Suprapubic skin (tissue), 4 donors: Measurements from ENCODE around the gene LGI1. TPM values are rescaled to one million over a fixed set of nuclear protein-coding genes. Genes with fewer than 3 reads are reported as not detected.

Source experiments
- DNase-seq, 2 donors: peaks; one replicate each; pipeline ENCODE4 v3.0.0-alpha.2; 2019; ENCODE audit warnings: low spot score in 2 of 2
- H3K27ac ChIP-seq: fragments of 200-600 bp; sonication (generic); one replicate; pipeline ENCODE4 v1.5.1; 2019
- H3K27me3 ChIP-seq: fragments of 200-600 bp; sonication (generic); one replicate; pipeline ENCODE4 v1.5.1; 2019
- H3K36me3 ChIP-seq: fragments of 200-600 bp; sonication (generic); one replicate; pipeline ENCODE4 v1.5.1; 2019
- H3K4me1 ChIP-seq: fragments of 200-600 bp; sonication (generic); one replicate; pipeline ENCODE4 v1.5.1; 2019
- H3K4me3 ChIP-seq: fragments of 200-600 bp; sonication (generic); one replicate; pipeline ENCODE4 v1.5.1; 2019; ENCODE audit warnings: mild to moderate bottlenecking
- H3K9me3 ChIP-seq: fragments of 200-600 bp; sonication (generic); one replicate; pipeline ENCODE4 v1.5.1; 2019
- EP300 ChIP-seq: sonication (generic); formaldehyde crosslinking; IDR thresholded peaks from one replicate; pipeline ENCODE4 v1.6.1; 2017; ENCODE audit warnings: antibody characterized with exemption
- POLR2A ChIP-seq, 2 donors: fragments of 450-650 bp; IDR thresholded peaks; one replicate each; pipeline ENCODE4 v1.6.1; 2017; ENCODE audit warnings: antibody characterized with exemption in 2 of 2, mild to moderate bottlenecking in 2 of 2, moderate library complexity in 2 of 2
- POLR2AphosphoS5 ChIP-seq, 3 donors: sonication (generic); formaldehyde crosslinking; IDR thresholded peaks; one replicate each; pipeline ENCODE4 v1.6.1; 2017; ENCODE audit warnings: antibody characterized with exemption in 3 of 3
- WGBS: methylation state at CpG from one replicate; pipeline ENCODE4 v1.1.5; 2018; 5-methylcytosine and 5-hydroxymethylcytosine counted together
- total RNA-seq, 4 donors: library from RNA; depleted of rRNA; stranded (reverse); fragments of >200 nt; gene quantifications; one replicate each; pipeline ENCODE4 v1.1.0, GENCODE V29; 2016
- TF ChIP-seq, protein P1 (sequence below), 2 donors: fragments of 200-600 bp in 1 of 2; fragments of 450-650 bp in 1 of 2; sonication (generic) in 1 of 2; IDR thresholded peaks; one replicate each; pipeline ENCODE4 v1.5.1; 2016 to 2019; ENCODE audit warnings: antibody characterized with exemption in 2 of 2, mild to moderate bottlenecking in 1 of 2, moderate library complexity in 1 of 2

The LGI1 gene
- total RNA-seq, 4 donors from 2014 or later = not detected

DNA sequence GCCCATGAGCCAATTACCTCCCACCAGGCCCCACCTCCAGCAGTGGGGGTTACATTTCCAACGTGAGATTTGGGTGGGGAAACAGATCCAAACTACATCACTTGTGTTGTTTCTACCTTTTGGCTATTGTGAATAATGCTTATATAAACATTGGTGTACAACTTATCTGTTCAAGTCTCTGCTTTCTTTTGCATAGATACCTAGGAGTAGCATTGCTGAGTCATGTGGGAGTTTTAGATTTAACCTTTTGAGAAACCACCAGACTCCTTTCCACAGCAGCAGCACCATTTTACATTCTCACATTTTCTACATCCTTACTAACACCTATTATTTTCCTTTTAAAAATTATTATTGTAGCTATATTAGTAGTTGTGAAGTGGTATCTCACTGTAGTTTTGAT, 41.0 kb upstream of the LGI1 start:
- DNase-seq = no peak
- Histone ChIP-seq H3K4me1 (no peaks in the 10 kb centered on the region), H3K9me3 (no peaks in the 10 kb centered on the region), H3K4me3 (no peak overlapping the region), H3K27ac (no peak overlapping the region), H3K27me3 (no peaks in the 10 kb centered on the region), H3K36me3 (no peaks in the 10 kb centered on the region)
- 29% methylated on average over 1 of the region's 1 CpG for WGBS
- TF ChIP-seq POLR2AphosphoS5 (IDR thresholded peaks at IDR 0.05) = no peak
- TF ChIP-seq, protein P1, sequence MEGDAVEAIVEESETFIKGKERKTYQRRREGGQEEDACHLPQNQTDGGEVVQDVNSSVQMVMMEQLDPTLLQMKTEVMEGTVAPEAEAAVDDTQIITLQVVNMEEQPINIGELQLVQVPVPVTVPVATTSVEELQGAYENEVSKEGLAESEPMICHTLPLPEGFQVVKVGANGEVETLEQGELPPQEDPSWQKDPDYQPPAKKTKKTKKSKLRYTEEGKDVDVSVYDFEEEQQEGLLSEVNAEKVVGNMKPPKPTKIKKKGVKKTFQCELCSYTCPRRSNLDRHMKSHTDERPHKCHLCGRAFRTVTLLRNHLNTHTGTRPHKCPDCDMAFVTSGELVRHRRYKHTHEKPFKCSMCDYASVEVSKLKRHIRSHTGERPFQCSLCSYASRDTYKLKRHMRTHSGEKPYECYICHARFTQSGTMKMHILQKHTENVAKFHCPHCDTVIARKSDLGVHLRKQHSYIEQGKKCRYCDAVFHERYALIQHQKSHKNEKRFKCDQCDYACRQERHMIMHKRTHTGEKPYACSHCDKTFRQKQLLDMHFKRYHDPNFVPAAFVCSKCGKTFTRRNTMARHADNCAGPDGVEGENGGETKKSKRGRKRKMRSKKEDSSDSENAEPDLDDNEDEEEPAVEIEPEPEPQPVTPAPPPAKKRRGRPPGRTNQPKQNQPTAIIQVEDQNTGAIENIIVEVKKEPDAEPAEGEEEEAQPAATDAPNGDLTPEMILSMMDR (IDR thresholded peaks at IDR 0.05) = no peak
- no peak for TF ChIP-seq POLR2A (IDR thresholded peaks at IDR 0.05)
- no peak for TF ChIP-seq EP300

DNA sequence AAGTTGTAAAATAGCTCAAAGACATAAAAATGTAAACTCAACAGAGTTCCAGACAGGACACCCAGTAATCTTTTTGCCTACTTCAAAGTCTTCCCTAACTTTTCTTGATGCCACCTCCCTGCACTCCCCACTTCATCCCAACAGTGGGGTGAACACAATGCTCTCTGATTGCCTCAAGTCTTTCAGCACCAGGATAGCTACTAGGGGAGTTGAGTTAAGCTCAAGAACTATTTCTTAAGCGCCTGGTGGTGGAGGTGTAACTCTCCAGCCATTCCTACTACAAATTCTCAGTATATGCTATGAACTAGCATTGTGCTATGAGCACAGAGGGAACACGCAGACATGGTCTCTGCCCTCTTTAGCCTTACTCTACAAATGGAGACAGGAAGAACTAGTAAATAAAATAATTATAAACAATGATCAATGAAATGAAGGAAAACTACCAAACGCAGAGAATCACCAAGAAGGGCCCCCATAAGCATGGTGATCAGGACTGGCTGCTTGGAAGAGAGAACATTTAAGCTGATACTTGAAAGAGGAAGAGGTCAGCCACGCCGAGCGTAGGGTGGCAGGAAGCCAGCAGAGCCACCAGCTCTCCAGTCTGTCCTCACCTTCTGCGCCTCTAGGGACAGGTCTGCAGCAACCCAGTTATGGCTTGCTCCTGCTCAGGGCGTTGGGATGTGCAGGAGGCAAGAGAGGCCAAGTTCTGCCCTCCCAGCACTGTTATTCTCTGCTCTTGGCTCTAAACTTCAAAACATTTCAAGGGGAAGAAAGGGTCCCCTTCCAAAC, 38.6 kb upstream of the LGI1 start:
- 62% methylated on average over 8 of the region's 8 CpGs for WGBS
- H3K4me1 ChIP-seq = no peaks in the 10 kb centered on the region
- no peaks in the 10 kb centered on the region for H3K36me3 ChIP-seq
- TF ChIP-seq EP300 (no peak), POLR2AphosphoS5 (IDR thresholded peaks at IDR 0.05) (no peak), POLR2A (IDR thresholded peaks at IDR 0.05) (no peak)
- TF ChIP-seq, protein P1 (IDR thresholded peaks at IDR 0.05) = no peak
- no peaks in the 10 kb centered on the region for H3K27me3 ChIP-seq
- no peaks in the 10 kb centered on the region for H3K9me3 ChIP-seq
- DNase-seq = no peak
- no peak overlapping the region for H3K4me3 ChIP-seq
- no peak overlapping the region for H3K27ac ChIP-seq

DNA sequence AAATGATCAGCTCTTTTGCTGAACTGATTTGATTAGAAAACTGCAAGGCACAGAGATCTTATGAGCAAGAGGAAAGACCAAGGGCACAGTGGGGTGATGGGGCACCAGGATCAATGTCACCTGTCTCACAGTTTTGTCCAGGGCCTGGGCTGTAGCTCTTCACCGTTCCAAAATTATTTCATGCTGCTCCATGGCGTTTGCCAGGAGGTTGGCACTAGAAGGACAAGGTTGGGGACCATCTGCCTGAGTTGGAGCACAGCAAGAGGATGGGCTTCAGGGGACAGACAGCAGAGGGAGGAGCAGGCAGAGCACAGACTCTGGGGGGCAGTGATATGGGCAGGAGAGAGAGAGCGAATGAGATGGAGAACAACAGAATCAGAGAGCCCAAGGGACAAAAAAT, 37.8 kb upstream of the LGI1 start:
- no peak for DNase-seq
- Histone ChIP-seq H3K9me3 (no peaks in the 10 kb centered on the region), H3K4me1 (no peaks in the 10 kb centered on the region), H3K36me3 (no peaks in the 10 kb centered on the region), H3K4me3 (no peak overlapping the region), H3K27me3 (no peaks in the 10 kb centered on the region), H3K27ac (no peak overlapping the region)
- WGBS = 80% methylated on average over 3 of the region's 3 CpGs
- TF ChIP-seq POLR2A (IDR thresholded peaks at IDR 0.05) (no peak), EP300 (no peak), POLR2AphosphoS5 (IDR thresholded peaks at IDR 0.05) (no peak)
- TF ChIP-seq, protein P1 (IDR thresholded peaks at IDR 0.05) = no peak

DNA sequence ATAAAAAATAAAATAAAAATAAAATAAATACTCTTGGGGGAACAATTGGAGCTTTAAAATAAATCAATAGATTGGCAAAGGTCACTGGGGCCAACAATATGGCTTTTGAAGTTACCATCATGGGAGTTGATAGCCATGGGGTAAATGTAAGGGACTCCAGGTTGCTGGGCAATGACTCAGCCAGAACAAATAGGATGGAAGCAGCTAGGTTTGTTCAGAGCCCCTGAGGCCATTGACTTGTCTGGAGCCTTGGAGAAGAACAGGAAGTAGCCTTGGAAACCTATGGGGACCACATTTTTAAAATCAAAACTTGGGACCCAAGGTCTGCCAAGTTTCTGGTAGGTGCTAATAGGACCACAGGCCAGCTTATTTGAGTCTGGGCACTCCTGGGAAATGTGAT, 35.2 kb upstream of the LGI1 start:
- Histone ChIP-seq H3K9me3 (no peaks in the 10 kb centered on the region), H3K4me1 (no peaks in the 10 kb centered on the region), H3K27ac (no peak overlapping the region), H3K36me3 (no peaks in the 10 kb centered on the region), H3K27me3 (peaks cover 11% of the 10 kb centered on the region), H3K4me3 (no peak overlapping the region)
- no peak for TF ChIP-seq EP300
- no peak for TF ChIP-seq POLR2AphosphoS5 (IDR thresholded peaks at IDR 0.05)
- no peak for DNase-seq

DNA sequence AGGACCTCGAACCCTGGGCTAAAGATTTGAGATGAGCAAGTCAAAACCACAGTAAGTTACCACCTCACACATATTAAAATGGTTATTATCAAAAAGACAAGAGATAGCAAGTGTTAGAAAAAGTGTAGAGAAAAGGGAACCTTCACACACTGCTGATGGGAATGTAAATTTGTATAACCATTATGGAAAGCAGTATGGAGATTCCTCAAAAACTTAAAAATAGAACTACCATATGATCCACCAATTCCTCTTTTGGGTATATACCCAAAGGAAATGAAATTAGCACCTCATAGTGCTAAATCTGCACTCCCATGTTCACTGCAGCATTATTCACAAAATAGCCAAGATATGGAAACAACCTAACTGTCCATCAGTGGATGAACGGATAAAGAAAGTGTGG, 34.6 kb upstream of the LGI1 start:
- Histone ChIP-seq H3K9me3 (no peaks in the 10 kb centered on the region), H3K4me1 (no peaks in the 10 kb centered on the region), H3K4me3 (no peak overlapping the region), H3K27ac (no peak overlapping the region), H3K27me3 (peaks cover 11% of the 10 kb centered on the region), H3K36me3 (no peaks in the 10 kb centered on the region)
- DNase-seq = no peak
- TF ChIP-seq POLR2AphosphoS5 (IDR thresholded peaks at IDR 0.05) = no peak
- TF ChIP-seq EP300 = no peak
- 83% methylated on average over 2 of the region's 2 CpGs for WGBS

DNA sequence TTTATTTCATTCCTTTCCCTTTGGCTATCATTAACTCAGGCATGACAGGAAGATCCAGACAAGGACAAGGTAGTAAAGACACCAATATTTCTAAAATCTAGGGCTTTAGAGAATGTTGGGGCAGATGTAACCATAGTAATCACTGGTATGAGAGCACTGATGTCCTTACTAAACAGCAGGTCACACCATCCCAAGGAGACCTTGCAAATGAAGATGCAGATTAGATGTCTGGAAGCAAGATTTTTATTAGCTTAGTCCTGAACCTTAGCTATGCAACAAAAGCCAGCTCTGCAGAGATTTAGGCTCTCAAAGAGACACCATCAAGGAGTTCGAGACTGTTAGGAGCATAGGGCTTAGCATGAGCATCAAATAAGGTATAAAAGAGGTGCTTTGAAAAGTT, 31.7 kb upstream of the LGI1 start:
- Histone ChIP-seq H3K36me3 (no peaks in the 10 kb centered on the region), H3K4me3 (no peak overlapping the region), H3K4me1 (no peaks in the 10 kb centered on the region), H3K9me3 (no peaks in the 10 kb centered on the region), H3K27ac (no peak overlapping the region), H3K27me3 (peaks cover 14% of the 10 kb centered on the region)
- 69% methylated on average over 1 of the region's 1 CpG for WGBS
- TF ChIP-seq EP300 (no peak), POLR2A (IDR thresholded peaks at IDR 0.05) (no peak), POLR2AphosphoS5 (IDR thresholded peaks at IDR 0.05) (no peak)
- TF ChIP-seq, protein P1 (IDR thresholded peaks at IDR 0.05) = no peak
- DNase-seq = no peak
